Osteoblast (primary cell): ENCODE measurements around the gene TOB1. TPM values are rescaled to one million over a fixed set of nuclear protein-coding genes. Genes with fewer than 3 reads are reported as not detected.
"Not testable (repeated sequence)": the region's sequence is repeated elsewhere in the genome, so short reads cannot be mapped to it uniquely, and the experiment has no call there.

Experiments
- DNase-seq: peaks from one replicate; pipeline ENCODE4 v3.0.0; 2011; ENCODE audit warnings: low spot score, mixed read lengths; ENCODE audit not compliant: insufficient read length; ENCODE audit errors: missing footprints
- H2AFZ ChIP-seq: 2 replicates; pipeline ENCODE4 v1.6.0; 2011; ENCODE audit warnings: mild to moderate bottlenecking, low read length
- H3K27ac ChIP-seq: 2 replicates; pipeline ENCODE4 v1.5.1; 2011; ENCODE audit warnings: mild to moderate bottlenecking, low read depth, low read length, moderate library complexity
- H3K27me3 ChIP-seq: 2 replicates; pipeline ENCODE4 v1.6.0; 2012; ENCODE audit warnings: mild to moderate bottlenecking, control low read depth, inconsistent platforms, low read length, moderate library complexity; ENCODE audit not compliant: insufficient read depth
- H3K36me3 ChIP-seq: 2 replicates; pipeline ENCODE4 v1.5.1; 2011; ENCODE audit warnings: mild to moderate bottlenecking, low read length, control low read depth, moderate library complexity; ENCODE audit not compliant: insufficient read depth
- H3K4me1 ChIP-seq: 2 replicates; pipeline ENCODE4 v1.5.1; 2011; ENCODE audit warnings: mild to moderate bottlenecking, low read length, control low read depth, moderate library complexity; ENCODE audit not compliant: insufficient read depth
- H3K4me2 ChIP-seq: 2 replicates; pipeline ENCODE4 v1.6.0; 2011; ENCODE audit warnings: mild to moderate bottlenecking, low read length; ENCODE audit not compliant: insufficient read depth
- H3K4me3 ChIP-seq: fragments of 200-600 bp; sonication (generic); 3 replicates; pipeline ENCODE4 v1.5.1; 2012; ENCODE audit warnings: mild to moderate bottlenecking, low read length, inconsistent platforms; ENCODE audit not compliant: insufficient read depth
- H3K79me2 ChIP-seq: 2 replicates; pipeline ENCODE4 v1.6.0; 2012; ENCODE audit warnings: mild to moderate bottlenecking, low read length, control low read depth, inconsistent platforms; ENCODE audit not compliant: insufficient read depth
- H3K9me3 ChIP-seq: 2 replicates; pipeline ENCODE4 v1.5.1; 2011; ENCODE audit warnings: low read depth, low read length, control low read depth
- H4K20me1 ChIP-seq: 2 replicates; pipeline ENCODE4 v1.6.0; 2012; ENCODE audit warnings: mild to moderate bottlenecking, low read length, control low read depth; ENCODE audit not compliant: insufficient read depth
- total RNA-seq: library from RNA; depleted of rRNA; stranded (reverse); fragments of >200 nt; gene quantifications from 2 replicates; pipeline ENCODE4 v1.2.3, GENCODE V29; 2012
- TF ChIP-seq, protein P1 (sequence below): IDR thresholded peaks from 2 replicates; pipeline ENCODE4 v1.5.1; 2011; ENCODE audit warnings: mild to moderate bottlenecking, low read depth, low read length, moderate library complexity; ENCODE audit errors: extremely low read depth

The TOB1 gene
- total RNA-seq, 1 donor: 18.8 TPM

DNA sequence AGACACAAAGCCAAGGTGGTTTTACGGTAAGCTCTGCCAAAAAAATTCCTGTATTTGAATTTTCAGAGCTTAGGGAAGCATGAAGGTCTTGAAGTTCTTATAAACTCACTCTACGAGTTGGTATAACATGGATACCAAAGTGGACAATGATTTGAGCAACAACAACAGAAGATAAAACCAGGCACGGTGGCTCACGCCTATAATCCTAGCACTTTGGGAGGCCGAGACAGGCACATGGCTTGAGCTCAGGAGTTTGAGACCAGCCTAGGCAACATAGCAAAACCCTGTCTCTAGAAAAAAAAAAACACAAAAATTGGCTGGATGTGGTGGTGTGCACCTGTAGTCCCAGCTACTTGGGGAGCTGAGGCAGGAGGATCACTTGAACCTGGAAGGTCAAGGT lies 12.9 kb upstream of the TOB1 start:
- Histone ChIP-seq H4K20me1 (no peaks in the 10 kb centered on the region), H3K4me3 (no peak overlapping the region), H3K36me3 (no peaks in the 10 kb centered on the region), H3K27ac (no peak overlapping the region), H3K4me2 (no peak overlapping the region), H2AFZ (no peak overlapping the region), H3K9me3 (peaks cover 2% of the 10 kb centered on the region), H3K27me3 (peaks cover 10% of the 10 kb centered on the region), H3K79me2 (no peaks in the 10 kb centered on the region), H3K4me1 (peaks cover 6% of the 10 kb centered on the region)
- no peak for DNase-seq
- TF ChIP-seq, protein P1, sequence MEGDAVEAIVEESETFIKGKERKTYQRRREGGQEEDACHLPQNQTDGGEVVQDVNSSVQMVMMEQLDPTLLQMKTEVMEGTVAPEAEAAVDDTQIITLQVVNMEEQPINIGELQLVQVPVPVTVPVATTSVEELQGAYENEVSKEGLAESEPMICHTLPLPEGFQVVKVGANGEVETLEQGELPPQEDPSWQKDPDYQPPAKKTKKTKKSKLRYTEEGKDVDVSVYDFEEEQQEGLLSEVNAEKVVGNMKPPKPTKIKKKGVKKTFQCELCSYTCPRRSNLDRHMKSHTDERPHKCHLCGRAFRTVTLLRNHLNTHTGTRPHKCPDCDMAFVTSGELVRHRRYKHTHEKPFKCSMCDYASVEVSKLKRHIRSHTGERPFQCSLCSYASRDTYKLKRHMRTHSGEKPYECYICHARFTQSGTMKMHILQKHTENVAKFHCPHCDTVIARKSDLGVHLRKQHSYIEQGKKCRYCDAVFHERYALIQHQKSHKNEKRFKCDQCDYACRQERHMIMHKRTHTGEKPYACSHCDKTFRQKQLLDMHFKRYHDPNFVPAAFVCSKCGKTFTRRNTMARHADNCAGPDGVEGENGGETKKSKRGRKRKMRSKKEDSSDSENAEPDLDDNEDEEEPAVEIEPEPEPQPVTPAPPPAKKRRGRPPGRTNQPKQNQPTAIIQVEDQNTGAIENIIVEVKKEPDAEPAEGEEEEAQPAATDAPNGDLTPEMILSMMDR: no peak

DNA sequence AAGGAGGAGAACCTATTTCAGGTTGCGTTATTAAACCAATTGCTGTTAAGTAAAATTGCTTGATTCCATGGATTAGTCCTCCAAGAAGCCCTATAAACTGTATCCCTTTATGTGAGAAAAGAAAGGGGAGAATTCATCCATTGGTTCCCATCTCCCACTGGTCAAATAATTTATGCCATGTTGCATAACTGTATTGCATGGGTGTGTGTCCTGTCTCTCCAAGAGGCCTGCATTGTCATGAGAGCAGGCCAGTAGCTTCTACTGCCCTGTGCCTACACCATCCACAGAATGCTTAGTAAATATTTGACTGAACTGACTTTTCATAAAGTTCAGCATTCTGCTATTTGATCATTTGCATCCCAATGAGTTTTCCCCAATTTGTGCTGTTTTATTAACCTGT lies 11.7 kb upstream of the TOB1 start:
- Histone ChIP-seq H3K4me1 (peaks cover 4% of the 10 kb centered on the region), H2AFZ (no peak overlapping the region), H3K79me2 (no peaks in the 10 kb centered on the region), H3K9me3 (peaks cover 2% of the 10 kb centered on the region), H3K27ac (no peak overlapping the region), H3K4me2 (no peak overlapping the region), H3K4me3 (no peak overlapping the region), H3K36me3 (no peaks in the 10 kb centered on the region), H3K27me3 (peaks cover 10% of the 10 kb centered on the region), H4K20me1 (no peaks in the 10 kb centered on the region)
- TF ChIP-seq, protein P1: no peak
- no peak for DNase-seq

DNA sequence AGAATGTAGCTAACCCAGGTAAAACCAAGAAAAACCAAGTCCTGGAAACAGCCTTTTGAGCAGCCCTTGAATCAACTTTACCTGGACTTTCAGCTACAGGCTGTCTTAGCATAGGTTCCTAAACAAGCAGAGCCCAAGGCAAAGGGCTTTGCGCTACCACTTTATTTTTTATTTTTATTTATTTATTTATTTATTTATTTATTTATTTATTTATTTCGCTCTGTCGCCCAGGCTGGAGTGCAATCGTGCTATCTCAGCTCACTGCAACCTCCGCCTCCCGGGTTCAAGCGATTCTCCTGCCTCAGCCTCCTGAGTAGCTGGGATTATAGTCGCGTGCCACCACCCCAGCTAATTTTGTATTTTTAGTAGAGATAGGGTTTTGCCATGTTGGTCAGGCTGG lies 10.9 kb upstream of the TOB1 start:
- H3K9me3 ChIP-seq, H3K27me3 ChIP-seq, H2AFZ ChIP-seq, H3K36me3 ChIP-seq, H3K4me3 ChIP-seq, DNase-seq, H3K4me1 ChIP-seq, H4K20me1 ChIP-seq, H3K27ac ChIP-seq, H3K79me2 ChIP-seq, H3K4me2 ChIP-seq: not testable (repeated sequence)

DNA sequence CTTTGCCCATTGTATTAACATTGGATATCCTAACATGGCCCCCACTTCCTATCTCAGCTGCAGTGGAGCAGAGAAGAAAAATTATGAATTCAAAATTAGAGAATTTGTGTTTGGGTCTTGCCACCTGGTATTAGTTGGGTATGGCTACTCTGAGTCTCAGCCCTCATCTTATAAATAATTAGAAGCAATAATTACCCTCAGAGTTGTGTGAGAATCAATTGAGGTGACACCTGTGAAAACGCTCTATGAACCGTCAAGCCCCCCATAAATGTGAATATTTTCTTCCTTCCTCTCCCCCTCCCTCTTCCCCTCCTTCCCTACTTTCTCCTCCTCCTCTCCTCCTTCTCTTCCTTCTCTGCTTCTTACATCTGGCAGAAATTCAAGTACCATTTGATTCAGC lies 8.9 kb upstream of the TOB1 start:
- no peak overlapping the region for H3K4me2 ChIP-seq
- no peaks in the 10 kb centered on the region for H3K36me3 ChIP-seq
- no peak overlapping the region for H2AFZ ChIP-seq
- no peak for DNase-seq
- H3K27me3 ChIP-seq: peaks cover 10% of the 10 kb centered on the region
- H3K27ac ChIP-seq: no peak overlapping the region
- no peak overlapping the region for H3K4me3 ChIP-seq
- H3K9me3 ChIP-seq: peaks cover under 1% of the 10 kb centered on the region
- TF ChIP-seq, protein P1: no peak
- H3K79me2 ChIP-seq: no peaks in the 10 kb centered on the region
- no peaks in the 10 kb centered on the region for H3K4me1 ChIP-seq
- no peaks in the 10 kb centered on the region for H4K20me1 ChIP-seq
